HCT116 (cell line): ENCODE data around the gene C17orf100.

Source experiments
- CTCF ChIP-seq, 3 experiments: fragments of 200-600 bp in 1 of 3; sonication (generic) in 1 of 3; IDR thresholded peaks in 2 of 3; conservative IDR thresholded peaks in 1 of 3; 2 replicates each; pipeline ENCODE4 v1.5.1; 2012 to 2017; ENCODE audit warnings: low read depth in 2 of 3, low read length in 2 of 3, antibody characterized with exemption in 1 of 3, borderline replicate concordance in 1 of 3, control low read depth in 1 of 3, mild to moderate bottlenecking in 1 of 3, mixed read lengths in 1 of 3, mixed run types in 1 of 3, moderate library complexity in 1 of 3; ENCODE audit not compliant: insufficient read depth in 1 of 3
- MAX ChIP-seq: IDR thresholded peaks from 2 replicates; pipeline ENCODE4 v1.6.1; 2012

- no peak for TF ChIP-seq MAX
- no peak for TF ChIP-seq CTCF (IDR thresholded peaks at IDR 0.05 in 2 of 3, conservative IDR thresholded peaks at IDR 0.05 in 1 of 3; ENCODE audit: borderline replicate concordance in 1 of 3, insufficient read depth in 1 of 3, low read depth in 2 of 3, low read length in 2 of 3)
These were observed 23.0 kb downstream of the C17orf100 start for GRCh38 chr17:6674586-6674985.
